Skeletal muscle satellite cell (primary cell): ENCODE measurements around the gene PFDN4.
"Not testable (repeated sequence)": the region's sequence is repeated elsewhere in the genome, so short reads cannot be mapped to it uniquely, and the experiment has no call there.

Experiments used
- H3K27me3 ChIP-seq: 2 replicates; pipeline ENCODE4 v1.7.0; 2013; ENCODE audit warnings: low read length; ENCODE audit not compliant: control insufficient read depth, insufficient read depth
- H3K36me3 ChIP-seq: 2 replicates; pipeline ENCODE4 v1.7.0; 2013; ENCODE audit warnings: mild to moderate bottlenecking, control low read depth, low read length; ENCODE audit not compliant: insufficient read depth
- H3K4me1 ChIP-seq: 2 replicates; pipeline ENCODE4 v1.7.0; 2013; ENCODE audit warnings: low read length; ENCODE audit not compliant: control insufficient read depth, insufficient read depth
- H3K4me2 ChIP-seq: 2 replicates; pipeline ENCODE4 v1.7.0; 2013; ENCODE audit warnings: mild to moderate bottlenecking, low read length
- H3K4me3 ChIP-seq: 2 replicates; pipeline ENCODE4 v1.7.0; 2013; ENCODE audit warnings: low read length
- H3K9ac ChIP-seq: 2 replicates; pipeline ENCODE4 v1.7.0; 2013; ENCODE audit warnings: mild to moderate bottlenecking, low read depth, low read length, moderate library complexity
- H3K9me3 ChIP-seq: replicated peaks from 2 replicates; pipeline ENCODE4 v1.7.0; 2013; ENCODE audit warnings: mild to moderate bottlenecking, control low read depth, low read length

Gene PFDN4

DNA sequence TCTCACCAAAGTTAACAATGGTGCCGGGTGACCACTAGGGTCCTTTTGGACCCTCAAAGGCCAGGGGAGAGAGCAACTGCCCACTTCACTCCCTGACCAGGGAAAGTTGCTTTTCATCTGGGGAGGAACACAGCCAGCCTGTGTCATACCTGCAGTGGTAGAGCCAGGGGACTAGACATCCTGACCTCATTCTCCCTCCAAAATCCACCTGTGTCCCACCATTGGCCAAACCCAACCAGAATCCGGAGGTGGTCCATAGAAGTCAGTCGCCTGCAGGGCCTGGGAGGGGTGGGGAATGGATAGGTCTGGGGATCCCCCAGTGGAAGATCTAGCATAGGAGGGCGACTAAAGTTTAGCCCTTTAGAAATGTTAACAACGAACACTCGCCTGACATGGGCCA lies 12.8 kb downstream of the PFDN4 start:
- Histone ChIP-seq H3K9me3 (no peaks in the 10 kb centered on the region), H3K4me3 (no peak overlapping the region), H3K4me2 (no peak overlapping the region), H3K27me3 (no peaks in the 10 kb centered on the region), H3K4me1 (no peaks in the 10 kb centered on the region), H3K36me3 (no peaks in the 10 kb centered on the region), H3K9ac (no peak overlapping the region)

DNA sequence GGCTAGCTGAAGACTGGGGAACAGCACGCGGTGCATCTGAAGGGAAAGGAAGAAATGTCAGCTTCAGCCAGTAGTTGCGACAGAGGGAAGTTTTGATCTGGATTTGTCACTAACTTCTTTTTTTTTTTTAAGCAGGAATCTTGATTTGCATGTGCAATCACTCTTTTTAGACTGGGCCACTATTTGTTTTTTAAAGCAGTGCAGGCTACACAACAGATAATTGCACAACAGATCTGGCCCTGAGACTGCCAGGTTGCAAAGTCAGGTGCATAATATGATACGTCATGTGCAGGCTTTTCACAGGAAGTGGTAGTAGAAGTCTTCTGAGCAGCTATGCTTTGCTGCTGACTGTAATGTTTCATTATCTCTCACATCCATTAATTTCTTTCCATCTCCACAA lies 13.5 kb downstream of the PFDN4 start:
- H3K4me3 ChIP-seq = no peak overlapping the region

DNA sequence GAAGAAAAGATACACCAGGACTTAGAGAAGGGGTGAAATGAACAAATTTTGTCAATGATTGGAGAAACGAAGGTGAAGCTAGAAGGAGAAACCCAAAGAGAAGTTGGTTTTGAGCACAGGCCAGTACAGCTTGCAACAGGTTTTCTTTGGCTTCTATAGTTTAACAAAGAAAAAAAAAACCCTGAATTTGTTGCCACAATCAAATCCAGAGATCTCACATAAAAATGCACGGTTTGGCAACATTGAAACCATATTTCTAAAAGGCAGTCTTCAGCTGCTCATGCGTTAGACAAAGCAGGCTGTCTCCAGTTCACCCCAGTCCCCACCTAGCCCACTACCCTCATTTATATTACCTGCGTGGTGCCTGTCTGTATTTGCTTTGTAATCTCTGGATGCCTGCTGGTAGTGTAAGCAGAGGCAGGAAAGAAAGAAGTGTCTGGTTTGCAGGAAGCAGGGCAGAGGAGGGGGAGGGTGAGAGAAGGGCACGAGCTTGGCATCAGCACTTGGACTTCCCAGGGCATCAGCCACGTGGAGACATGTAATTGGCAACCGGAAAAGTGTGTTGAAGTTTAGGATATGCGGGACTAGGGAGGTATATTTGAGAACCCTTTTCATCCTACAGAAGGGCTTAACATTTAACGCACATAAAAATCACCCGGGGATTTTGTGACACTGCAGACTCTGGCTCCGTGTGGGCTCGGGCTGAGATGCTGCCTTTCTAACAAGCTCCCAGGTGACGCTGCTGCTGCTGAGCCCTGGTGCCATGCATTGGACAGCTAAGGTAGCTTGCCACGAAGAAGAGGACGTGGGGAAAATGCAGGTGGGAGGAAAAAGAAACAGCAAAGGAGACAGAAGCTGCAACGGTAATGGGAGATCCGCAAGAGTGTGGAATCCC lies 14.4 kb downstream of the PFDN4 start:
- Histone ChIP-seq H3K27me3 (no peaks in the 10 kb centered on the region), H3K36me3 (no peaks in the 10 kb centered on the region), H3K4me3 (no peak overlapping the region), H3K9ac (no peak overlapping the region), H3K4me1 (no peaks in the 10 kb centered on the region), H3K9me3 (no peaks in the 10 kb centered on the region), H3K4me2 (no peak overlapping the region)

More for the DNA sequence above, 13.5 kb downstream of the PFDN4 start:
- Histone ChIP-seq H3K4me2 (no peak overlapping the region), H3K36me3 (no peaks in the 10 kb centered on the region), H3K4me1 (no peaks in the 10 kb centered on the region), H3K9ac (no peak overlapping the region), H3K27me3 (no peaks in the 10 kb centered on the region), H3K9me3 (no peaks in the 10 kb centered on the region)

DNA sequence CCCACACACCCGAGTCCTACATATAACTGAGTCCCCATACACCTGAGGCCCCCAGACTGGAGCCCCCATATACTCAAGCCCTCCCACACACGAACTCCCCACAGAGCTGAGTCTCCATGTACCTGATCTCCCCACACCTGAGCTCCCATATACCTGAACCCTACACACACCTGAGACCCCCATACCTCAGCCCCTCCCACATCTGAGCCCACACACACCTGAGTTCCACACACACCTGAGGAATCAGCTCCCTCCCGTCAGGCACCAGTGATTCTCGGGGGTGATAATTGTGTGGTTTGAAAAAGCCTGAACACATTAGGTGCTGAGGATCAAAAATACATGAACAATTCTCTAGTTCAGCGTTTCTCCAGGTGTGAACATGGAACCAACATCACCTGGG lies 15.4 kb downstream of the PFDN4 start:
- no peak overlapping the region for H3K4me2 ChIP-seq
- no peaks in the 10 kb centered on the region for H3K4me1 ChIP-seq
- no peaks in the 10 kb centered on the region for H3K27me3 ChIP-seq
- no peaks in the 10 kb centered on the region for H3K36me3 ChIP-seq
- no peak overlapping the region for H3K4me3 ChIP-seq
- H3K9ac ChIP-seq = no peak overlapping the region
- H3K9me3 ChIP-seq = no peaks in the 10 kb centered on the region

DNA sequence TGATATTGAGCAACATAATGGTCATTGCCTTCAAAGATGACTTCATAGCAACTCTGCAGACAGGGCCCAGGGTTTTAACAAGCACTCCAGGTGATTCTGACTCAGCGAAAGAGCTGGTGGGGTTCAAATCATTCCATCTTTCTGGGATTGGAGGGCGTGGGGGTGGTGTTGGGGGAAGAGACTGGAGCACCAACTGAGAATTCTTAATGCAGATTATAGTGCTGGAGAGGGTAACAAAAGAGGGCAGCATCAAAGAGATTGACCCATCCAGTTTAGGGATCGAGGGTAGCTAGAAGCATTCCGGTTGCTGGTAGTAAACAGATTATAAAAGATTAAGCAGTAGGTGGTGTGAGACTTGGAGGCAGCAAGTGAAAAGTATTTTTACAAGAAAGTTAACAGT lies 15.9 kb downstream of the PFDN4 start:
- Histone ChIP-seq H3K27me3 (no peaks in the 10 kb centered on the region), H3K4me2 (no peak overlapping the region), H3K4me3 (no peak overlapping the region), H3K4me1 (no peaks in the 10 kb centered on the region), H3K9me3 (no peaks in the 10 kb centered on the region), H3K9ac (no peak overlapping the region), H3K36me3 (no peaks in the 10 kb centered on the region)

DNA sequence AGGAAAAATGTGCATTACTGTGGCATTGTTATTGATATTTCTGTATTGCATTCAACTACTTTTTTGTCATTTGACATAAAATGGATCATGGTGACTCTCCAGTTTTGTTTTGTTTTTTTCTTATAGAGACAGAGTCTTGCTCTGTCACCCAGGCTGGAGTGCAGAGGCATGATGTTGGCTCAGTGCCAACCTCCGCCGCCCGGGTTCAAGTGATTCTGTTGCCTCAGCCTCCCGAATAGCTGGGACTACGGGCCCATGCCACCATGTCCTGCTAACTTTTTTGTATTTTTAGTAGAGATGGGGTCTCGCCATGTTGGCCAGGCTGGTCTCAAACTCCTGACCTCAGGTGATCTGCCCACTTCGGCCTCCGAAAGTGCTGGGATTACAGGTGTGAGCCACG lies 16.8 kb downstream of the PFDN4 start:
- not testable (repeated sequence) for H3K36me3 ChIP-seq, H3K27me3 ChIP-seq, H3K9me3 ChIP-seq, H3K9ac ChIP-seq, H3K4me3 ChIP-seq, H3K4me2 ChIP-seq, H3K4me1 ChIP-seq

DNA sequence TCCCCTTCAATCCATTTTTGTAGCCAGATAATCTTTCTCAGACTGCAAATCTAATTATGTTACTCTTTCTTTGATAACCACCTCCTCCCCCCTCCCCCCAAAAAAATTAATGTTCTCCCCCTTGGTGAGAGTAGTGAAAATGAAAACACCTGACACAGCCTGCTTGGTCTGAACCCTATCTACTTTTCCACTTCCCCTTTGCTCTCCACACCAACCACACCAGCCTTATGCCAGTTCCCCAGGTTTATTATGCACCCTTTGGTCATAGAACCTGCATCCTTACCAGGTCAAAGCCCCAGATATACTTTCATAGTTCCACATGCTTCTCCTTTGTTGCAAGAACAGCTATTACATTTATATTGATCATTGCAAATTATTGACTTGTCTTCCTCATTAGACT lies 19.4 kb downstream of the PFDN4 start:
- H3K9ac ChIP-seq = no peak overlapping the region
- H3K36me3 ChIP-seq = no peaks in the 10 kb centered on the region
- H3K27me3 ChIP-seq = no peaks in the 10 kb centered on the region
- no peaks in the 10 kb centered on the region for H3K4me1 ChIP-seq
- H3K9me3 ChIP-seq = no peaks in the 10 kb centered on the region
- H3K4me2 ChIP-seq = no peak overlapping the region
- no peak overlapping the region for H3K4me3 ChIP-seq

DNA sequence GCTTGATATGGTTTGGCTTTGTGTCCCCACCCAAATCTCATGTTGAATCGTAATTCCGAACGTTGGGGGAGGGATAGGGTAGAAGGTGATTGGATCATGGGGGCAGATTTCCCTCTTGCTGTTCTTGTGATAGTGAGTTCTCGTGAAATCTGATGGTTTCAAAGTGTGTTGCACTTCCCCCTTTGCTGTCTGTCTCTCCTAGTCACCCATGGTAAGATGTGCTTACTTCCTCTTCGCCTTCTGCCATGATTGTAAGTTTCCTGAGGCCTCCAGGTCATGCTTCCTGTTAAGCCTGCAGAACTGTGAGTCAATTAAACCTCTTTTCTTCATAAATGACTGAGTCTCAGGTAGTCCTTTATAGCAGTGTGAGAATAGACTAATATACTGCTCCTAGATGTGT lies 19.9 kb downstream of the PFDN4 start:
- Histone ChIP-seq H3K4me3 (no peak overlapping the region), H3K4me2 (no peak overlapping the region), H3K27me3 (no peaks in the 10 kb centered on the region), H3K4me1 (no peaks in the 10 kb centered on the region), H3K9ac (no peak overlapping the region), H3K9me3 (no peaks in the 10 kb centered on the region), H3K36me3 (no peaks in the 10 kb centered on the region)

DNA sequence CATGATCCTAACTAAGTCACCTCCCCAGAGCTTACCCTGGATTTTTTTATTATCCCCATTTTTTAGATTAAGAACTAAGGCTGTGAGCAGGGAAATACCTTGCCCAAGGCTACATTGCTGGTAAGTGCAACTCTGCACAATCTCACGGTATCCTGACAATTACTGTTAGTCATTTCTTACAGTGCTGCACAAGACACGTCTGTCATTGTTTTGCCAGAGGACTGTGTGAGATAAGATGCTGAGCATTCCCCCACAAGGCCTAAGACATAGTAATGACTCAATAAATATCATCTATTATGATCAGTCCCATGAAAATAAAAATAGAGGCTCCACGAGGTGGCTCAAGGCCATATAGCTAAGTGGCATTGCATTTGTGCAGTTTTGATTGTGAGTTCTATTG lies 21.0 kb downstream of the PFDN4 start:
- Histone ChIP-seq H3K4me2 (no peak overlapping the region), H3K4me3 (no peak overlapping the region), H3K27me3 (no peaks in the 10 kb centered on the region), H3K9ac (no peak overlapping the region), H3K36me3 (no peaks in the 10 kb centered on the region), H3K4me1 (no peaks in the 10 kb centered on the region), H3K9me3 (no peaks in the 10 kb centered on the region)

DNA sequence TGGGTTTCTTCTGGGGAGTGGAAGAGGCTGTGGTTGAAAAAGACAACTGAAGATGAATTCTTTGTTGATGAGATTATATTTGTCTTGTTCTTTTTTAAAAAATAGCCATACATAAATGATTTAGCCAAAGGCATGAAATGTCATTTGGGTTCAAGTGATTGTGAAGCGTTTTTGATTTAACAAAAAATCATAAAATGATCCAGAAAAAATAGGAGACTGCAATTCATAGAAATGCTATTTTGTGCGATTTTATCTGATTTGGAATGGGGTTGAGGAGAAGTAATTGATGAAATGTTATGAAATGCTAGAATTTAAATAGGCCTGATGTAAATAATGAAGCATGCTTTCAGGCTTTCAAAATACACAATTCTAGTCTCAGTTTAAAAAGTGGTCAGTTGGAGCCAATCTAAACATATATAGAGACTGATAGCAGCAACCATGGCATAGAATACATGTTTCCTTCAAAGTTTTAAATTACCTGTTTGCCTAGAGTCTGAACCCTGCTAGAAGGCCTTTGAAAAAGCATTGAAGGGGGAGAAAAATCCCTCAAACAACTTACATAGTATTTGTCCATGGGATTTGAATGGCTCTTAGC lies 21.8 kb downstream of the PFDN4 start:
- Histone ChIP-seq H3K9me3 (no peaks in the 10 kb centered on the region), H3K4me1 (no peaks in the 10 kb centered on the region), H3K4me2 (no peak overlapping the region), H3K9ac (no peak overlapping the region), H3K36me3 (no peaks in the 10 kb centered on the region), H3K27me3 (no peaks in the 10 kb centered on the region), H3K4me3 (no peak overlapping the region)

DNA sequence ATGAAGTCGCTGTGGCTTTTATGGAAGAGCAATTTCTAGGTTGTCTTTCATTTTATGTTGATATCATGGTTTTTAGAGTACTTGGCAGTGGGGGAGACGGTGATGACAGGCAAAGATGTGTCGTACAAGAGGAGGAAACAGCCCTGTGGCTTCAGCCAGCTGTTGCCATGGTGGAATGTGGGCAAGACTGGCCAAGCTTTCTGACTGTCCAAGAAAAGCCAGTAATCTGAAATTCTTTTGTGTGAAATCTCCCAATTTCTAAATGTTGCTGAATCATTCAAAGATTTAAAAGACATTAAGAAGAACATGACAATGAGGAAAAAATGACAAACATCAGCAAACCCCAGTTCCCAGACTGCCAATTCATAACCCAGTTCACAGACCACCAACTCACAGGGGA lies 23.1 kb downstream of the PFDN4 start:
- Histone ChIP-seq H3K36me3 (no peaks in the 10 kb centered on the region), H3K27me3 (peaks cover 2% of the 10 kb centered on the region), H3K4me1 (no peaks in the 10 kb centered on the region), H3K9me3 (no peaks in the 10 kb centered on the region), H3K9ac (no peak overlapping the region), H3K4me3 (no peak overlapping the region), H3K4me2 (no peak overlapping the region)

DNA sequence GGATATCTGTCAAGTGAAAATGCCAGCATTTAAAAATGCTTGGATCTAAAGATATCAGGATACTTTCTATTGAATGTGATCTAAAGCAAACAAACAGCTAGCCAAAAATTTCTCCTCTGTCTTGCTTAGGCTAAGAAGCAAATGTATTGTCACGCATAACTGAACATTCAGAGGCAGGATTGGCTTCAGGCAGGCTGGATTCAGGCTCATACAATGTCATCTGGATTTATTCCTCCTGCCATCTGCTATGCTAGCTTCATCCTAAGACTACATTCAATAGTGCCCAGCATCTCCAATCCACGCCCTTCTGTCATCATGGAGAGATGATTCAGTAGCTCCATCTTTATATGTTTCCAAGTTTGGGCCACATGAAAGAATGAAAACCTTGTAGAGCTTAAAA lies 27.1 kb downstream of the PFDN4 start:
- Histone ChIP-seq H3K4me1 (no peaks in the 10 kb centered on the region), H3K9ac (no peak overlapping the region), H3K27me3 (peaks cover 6% of the 10 kb centered on the region), H3K4me3 (no peak overlapping the region), H3K36me3 (no peaks in the 10 kb centered on the region), H3K9me3 (no peaks in the 10 kb centered on the region), H3K4me2 (no peak overlapping the region)
